Activated CD8-positive, alpha-beta memory T cell treated with anti-CD3 and anti-CD28 coated beads for 36 hours (primary cell): Measurements from ENCODE around the gene NF1. TPM values are rescaled to one million over a fixed set of nuclear protein-coding genes. Genes with fewer than 3 reads are reported as not detected.
"Not testable (repeated sequence)": the region's sequence is repeated elsewhere in the genome, so short reads cannot be mapped to it uniquely, and the experiment has no call there.

Source experiments
- CTCF ChIA-PET: fragments of 350-600 bp; sonication (Branson Sonifier 250); formaldehyde crosslinking; loops from one replicate; lab custom pipeline; 2021; ENCODE audit warnings: antibody characterized with exemption; lab: Charles Lee
- POLR2A ChIA-PET: fragments of 350-600 bp; sonication (Branson Sonifier 250); formaldehyde crosslinking; loops from one replicate; lab custom pipeline; 2021; ENCODE audit warnings: antibody characterized with exemption; lab: Charles Lee
- total RNA-seq, 2 experiments: library from RNA; stranded (reverse); gene quantifications; one replicate each; pipeline ENCODE4 v1.2.3, GENCODE V29; 2021

The NF1 gene
- total RNA-seq, 2 experiments from 2014 or later = 20.4 to 24.0 TPM

GRCh38 chr17:31114956-31115555 is 20.3 kb downstream of the NF1 start:
- POLR2A ChIA-PET = interaction anchor here (0.5 kb wide), 1 partner anchor 390 kb away, joined by 4 read pairs; no protein-coding TSS in a partner anchor
- CTCF ChIA-PET = no interaction called here

- CTCF ChIA-PET = no interaction called here
- POLR2A ChIA-PET = no interaction called here
These were observed 21.4 kb downstream of the NF1 start for GRCh38 chr17:31116167-31116566.

DNA sequence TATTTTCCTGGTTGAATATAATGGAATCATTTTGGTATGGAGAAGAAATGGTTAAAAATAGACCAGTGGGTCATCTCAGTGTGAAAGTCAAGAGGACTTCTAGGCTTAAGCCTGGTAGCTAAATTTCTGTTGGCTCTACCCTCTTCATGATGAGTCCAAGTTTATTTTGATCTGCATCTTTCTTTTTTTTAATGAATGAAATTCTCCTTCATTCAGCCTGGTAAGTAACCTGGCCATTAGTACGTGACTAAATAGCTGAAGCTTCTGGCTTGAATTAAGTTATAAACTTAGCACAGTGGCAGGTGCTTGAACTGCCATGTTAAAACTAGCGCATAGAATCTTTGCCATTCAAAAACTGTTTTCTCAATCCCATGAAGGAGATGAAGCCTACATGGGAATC is 28.0 kb downstream of the NF1 start:
- ChIA-PET CTCF (no interaction called here), POLR2A (no interaction called here)

DNA sequence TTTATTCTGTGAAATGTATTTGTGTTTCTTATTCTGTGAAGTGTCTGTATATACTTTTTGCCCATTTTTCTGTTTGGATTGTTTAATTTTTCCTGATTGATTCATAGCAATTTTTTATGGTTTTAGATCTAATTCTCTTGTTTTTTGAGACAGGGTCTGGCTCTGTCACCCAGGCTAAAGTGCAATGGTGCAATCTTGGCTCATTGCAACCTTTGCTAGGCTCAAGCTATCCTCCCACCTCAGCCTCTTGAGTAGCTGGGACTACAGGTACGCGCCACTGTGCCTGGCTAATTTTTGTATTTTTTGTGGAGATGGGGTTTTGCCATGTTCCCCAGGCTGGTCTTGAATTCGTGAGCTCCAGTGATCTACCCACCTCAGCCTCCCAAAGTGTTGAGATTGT is 31.5 kb downstream of the NF1 start:
- CTCF ChIA-PET = no interaction called here
- POLR2A ChIA-PET = no interaction called here

DNA sequence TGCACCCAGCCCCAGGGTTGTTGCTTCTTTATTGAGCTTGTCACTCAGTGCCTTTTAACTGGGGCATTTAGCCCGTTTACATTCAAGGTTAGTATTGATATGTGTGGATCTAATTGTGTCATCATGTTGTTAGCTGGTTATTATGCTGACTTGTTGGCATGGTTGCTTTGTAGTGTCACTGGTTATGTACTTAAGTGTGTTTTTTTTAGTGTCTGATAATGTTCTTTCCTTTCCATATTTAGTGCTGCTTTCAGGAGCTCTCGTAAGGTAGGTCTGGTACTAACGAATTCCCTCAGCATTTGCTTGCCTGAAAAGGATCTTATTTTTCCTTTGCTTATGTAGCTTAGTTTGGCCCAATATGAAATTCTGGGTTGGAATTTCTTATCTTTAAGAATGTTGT is 33.5 kb downstream of the NF1 start:
- ChIA-PET CTCF (interaction anchor here (0.5 kb wide), 1 partner anchor 251 kb away, joined by 4 read pairs; no protein-coding TSS in a partner anchor), POLR2A (interaction anchor here (1.3 kb wide), 1 partner anchor 34 kb away, joined by 4 read pairs; the partner anchor contains the start of gene NF1)

GRCh38 chr17:31130286-31131224 is 35.8 kb downstream of the NF1 start:
- CTCF ChIA-PET = no interaction called here
- POLR2A ChIA-PET = no interaction called here

GRCh38 chr17:31131299-31131698 is 36.5 kb downstream of the NF1 start:
- ChIA-PET CTCF (no interaction called here), POLR2A (interaction anchor here (0.7 kb wide), 1 partner anchor 67 kb away, joined by 3 read pairs; no protein-coding TSS in a partner anchor)

DNA sequence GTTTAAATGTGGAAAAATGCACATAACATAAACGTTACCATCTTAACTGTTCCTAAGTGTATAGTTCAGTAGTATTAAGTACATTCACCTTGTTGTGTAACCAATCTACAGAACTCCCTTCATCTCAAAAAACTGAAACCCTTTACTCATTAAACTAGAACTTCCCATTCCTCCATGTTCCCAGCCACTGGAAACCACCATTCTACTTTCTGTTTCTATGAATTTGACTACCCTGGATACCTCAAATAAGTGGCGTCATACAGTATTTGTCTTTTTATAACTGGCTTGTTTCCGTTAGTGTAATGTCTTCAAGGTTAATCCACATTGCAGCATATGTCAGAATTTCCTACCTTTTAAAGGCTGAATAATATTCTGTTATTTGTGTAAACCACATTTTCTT is 38.2 kb downstream of the NF1 start:
- ChIA-PET POLR2A (no interaction called here), CTCF (no interaction called here)

DNA sequence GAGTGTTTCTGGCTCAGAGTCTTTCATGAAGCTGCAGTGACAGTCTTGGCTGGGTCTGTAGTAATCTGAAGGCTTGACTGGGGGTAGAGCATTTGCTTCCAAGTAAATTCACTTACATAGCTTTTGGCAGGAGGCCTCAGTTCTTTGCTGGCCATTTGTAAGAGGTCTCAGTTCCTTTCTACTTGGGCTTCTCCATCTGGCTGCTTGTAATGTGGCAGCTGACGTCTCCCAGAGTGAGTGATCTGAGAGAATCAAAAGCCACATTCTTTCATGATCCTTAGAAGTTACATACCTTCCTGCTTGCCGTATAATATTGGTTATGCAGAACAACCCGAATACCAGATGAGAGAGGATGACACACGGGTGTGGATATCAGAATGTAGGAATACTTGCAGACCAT is 39.8 kb downstream of the NF1 start:
- CTCF ChIA-PET = no interaction called here
- POLR2A ChIA-PET = no interaction called here

DNA sequence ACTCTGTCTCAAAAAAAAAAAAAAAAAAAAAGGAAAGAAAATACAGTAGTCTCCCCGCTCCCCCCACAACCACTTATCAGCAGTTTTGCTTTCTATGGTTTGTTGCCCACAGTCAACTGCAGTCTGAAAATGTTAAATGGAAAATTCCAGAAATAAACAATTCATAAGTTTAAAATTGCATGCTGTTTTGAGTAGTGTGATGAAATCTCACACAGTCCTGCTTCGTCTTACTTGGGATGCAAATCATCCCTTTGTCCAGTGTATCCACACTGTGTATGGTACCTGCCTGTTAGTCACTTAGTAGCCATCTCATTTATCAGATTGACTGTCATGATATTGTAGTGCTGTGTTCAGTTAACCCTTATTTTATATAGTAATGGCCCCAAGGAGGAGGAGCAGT is 41.5 kb downstream of the NF1 start:
- POLR2A ChIA-PET = no interaction called here
- CTCF ChIA-PET = no interaction called here

DNA sequence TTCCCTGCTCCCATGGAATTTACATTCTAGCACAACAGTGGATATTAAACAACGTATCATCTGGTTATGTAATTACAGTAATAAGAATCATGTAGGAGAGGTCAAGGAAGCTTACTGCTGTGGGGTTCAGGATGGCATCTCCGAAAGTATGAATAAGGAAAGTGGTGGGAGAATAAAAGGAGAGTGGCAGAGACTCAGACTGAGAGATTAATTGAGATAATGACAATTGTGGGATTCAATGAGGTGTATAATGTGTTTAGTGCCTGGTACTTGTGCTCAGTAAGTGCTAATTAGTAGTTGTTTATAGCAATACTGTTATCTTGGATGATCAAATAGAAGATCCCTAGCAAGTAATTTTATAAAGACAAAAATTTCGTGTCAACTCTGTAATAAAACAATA is 45.3 kb downstream of the NF1 start:
- CTCF ChIA-PET = no interaction called here
- POLR2A ChIA-PET = no interaction called here

GRCh38 chr17:31144428-31144827 is 49.7 kb downstream of the NF1 start:
- ChIA-PET POLR2A (no interaction called here), CTCF (no interaction called here)

DNA sequence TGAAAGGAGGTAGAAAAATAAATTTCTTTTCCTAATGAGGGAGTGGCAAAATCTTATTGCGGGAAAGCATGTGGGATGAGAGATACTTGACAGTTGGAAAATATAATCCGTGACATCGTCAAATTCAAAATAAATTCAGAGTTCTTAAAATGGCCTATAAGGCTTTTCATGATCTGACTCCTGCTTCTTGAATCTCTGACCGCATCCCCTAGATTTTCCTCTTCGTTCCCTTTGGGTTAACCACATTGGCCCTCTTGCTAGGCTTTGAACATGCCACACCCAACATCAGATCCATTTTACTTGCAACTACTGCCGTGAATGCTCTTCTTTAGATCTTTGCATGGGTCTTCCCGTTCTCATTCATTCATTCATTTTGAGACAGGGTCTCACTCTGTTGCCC is 50.1 kb downstream of the NF1 start:
- CTCF ChIA-PET = no interaction called here
- POLR2A ChIA-PET = no interaction called here

GRCh38 chr17:31147507-31148202 is 52.9 kb downstream of the NF1 start:
- POLR2A ChIA-PET = no interaction called here
- CTCF ChIA-PET = no interaction called here

DNA sequence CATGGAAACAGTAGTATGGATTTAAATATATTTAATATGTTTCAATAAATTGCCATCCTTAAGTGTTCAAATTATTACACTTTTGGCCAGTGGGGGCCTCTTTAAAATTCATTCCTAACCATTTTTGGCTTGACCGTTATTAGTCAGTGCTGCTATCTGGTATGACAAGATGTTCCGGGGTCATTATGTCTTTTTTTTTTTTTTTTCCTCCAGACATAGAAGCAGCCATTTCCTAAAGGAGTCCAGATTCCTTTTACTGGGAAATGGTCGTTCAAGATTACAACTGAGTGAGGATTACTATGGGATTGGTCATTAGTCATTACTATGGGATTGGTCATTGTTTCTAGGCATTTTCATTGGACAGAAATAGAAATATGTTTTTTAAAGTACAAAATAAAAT is 53.4 kb downstream of the NF1 start:
- ChIA-PET CTCF (no interaction called here), POLR2A (no interaction called here)

- ChIA-PET CTCF (no interaction called here), POLR2A (no interaction called here)
These were observed 57.5 kb downstream of the NF1 start for GRCh38 chr17:31152271-31152670.

- ChIA-PET POLR2A (no interaction called here), CTCF (no interaction called here)
These were observed 60.5 kb downstream of the NF1 start for GRCh38 chr17:31155208-31155810.

- ChIA-PET CTCF (no interaction called here), POLR2A (no interaction called here)
These were observed 61.5 kb downstream of the NF1 start for GRCh38 chr17:31156326-31156725.

DNA sequence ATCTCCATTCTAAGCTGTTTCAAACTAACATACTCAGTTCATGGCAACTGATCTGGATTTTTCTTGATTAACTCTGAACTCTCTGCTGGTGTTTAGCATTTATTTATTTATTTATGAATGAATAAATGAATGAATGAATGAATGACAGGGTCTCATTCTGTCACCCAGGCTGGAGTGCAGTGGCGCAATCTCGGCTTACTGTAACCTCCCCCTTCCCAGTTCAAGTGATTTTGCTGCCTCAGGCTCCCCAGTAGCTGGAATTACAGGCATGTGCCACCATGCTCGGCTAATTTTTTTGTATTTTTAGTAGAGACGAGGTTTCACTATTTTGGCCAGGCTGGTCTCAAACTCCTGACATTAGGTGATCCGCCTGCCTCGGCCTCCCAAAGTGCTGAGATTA is 62.1 kb downstream of the NF1 start:
- CTCF ChIA-PET, POLR2A ChIA-PET: not testable (repeated sequence)
